Coronary artery (tissue), 2 donors: ENCODE data around the gene PTGDR2.
"Not testable (repeated sequence)": the region's sequence is repeated elsewhere in the genome, so short reads cannot be mapped to it uniquely, and the experiment has no call there.

Experiments
- DNase-seq: peaks from one replicate; pipeline ENCODE4 v3.0.0-alpha.2; 2017; ENCODE audit warnings: low spot score
- H3K27ac ChIP-seq, 2 donors: fragments of 200-600 bp; sonication (generic); one replicate each; pipeline ENCODE4 v1.5.1; 2016 to 2019
- H3K4me3 ChIP-seq: fragments of 200-600 bp; sonication (generic); 2 replicates; pipeline ENCODE4 v1.5.1; 2016; ENCODE audit warnings: mild to moderate bottlenecking, moderate library complexity
- TF ChIP-seq, protein P1 (sequence below): fragments of 200-600 bp; sonication (generic); IDR thresholded peaks from one replicate; pipeline ENCODE4 v1.5.1; 2019; ENCODE audit warnings: antibody characterized with exemption

The PTGDR2 gene

DNA sequence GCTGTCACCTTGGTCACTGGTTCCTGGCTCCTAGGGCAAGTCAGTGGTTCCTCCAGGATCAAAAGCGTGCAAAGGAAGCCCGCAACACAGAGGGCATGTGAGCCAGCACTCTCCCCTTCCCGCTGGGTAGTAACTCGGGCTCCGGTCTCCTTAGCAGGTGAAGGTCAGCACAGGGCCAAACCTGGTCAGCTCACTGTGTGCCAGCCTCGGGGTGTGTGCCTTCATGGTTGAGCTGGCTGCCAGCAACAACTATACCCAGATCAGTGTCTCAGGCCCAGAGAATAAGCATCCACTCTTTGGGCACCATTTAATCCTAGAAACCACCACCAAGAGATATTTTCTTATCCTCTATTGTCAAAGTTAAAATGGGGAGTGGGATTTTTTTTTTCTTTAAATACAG lies 30.0 kb downstream of the PTGDR2 start:
- H3K27ac ChIP-seq, result no peak overlapping the region
- H3K4me3 ChIP-seq, result no peak overlapping the region
- no peak for DNase-seq
- TF ChIP-seq, protein P1, sequence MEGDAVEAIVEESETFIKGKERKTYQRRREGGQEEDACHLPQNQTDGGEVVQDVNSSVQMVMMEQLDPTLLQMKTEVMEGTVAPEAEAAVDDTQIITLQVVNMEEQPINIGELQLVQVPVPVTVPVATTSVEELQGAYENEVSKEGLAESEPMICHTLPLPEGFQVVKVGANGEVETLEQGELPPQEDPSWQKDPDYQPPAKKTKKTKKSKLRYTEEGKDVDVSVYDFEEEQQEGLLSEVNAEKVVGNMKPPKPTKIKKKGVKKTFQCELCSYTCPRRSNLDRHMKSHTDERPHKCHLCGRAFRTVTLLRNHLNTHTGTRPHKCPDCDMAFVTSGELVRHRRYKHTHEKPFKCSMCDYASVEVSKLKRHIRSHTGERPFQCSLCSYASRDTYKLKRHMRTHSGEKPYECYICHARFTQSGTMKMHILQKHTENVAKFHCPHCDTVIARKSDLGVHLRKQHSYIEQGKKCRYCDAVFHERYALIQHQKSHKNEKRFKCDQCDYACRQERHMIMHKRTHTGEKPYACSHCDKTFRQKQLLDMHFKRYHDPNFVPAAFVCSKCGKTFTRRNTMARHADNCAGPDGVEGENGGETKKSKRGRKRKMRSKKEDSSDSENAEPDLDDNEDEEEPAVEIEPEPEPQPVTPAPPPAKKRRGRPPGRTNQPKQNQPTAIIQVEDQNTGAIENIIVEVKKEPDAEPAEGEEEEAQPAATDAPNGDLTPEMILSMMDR, result no peak

- Histone ChIP-seq H3K27ac (no peak overlapping the region), H3K4me3 (no peak overlapping the region)
- no peak for DNase-seq
- TF ChIP-seq, protein P1, result no peak
These were observed 30.6 kb downstream of the PTGDR2 start for GRCh38 chr11:60825118-60825517.

- not testable (repeated sequence) for DNase-seq, H3K27ac ChIP-seq, H3K4me3 ChIP-seq
These were observed 31.9 kb downstream of the PTGDR2 start for GRCh38 chr11:60823745-60824306.

GRCh38 chr11:60821827-60822599 lies 33.7 kb downstream of the PTGDR2 start:
- Histone ChIP-seq H3K27ac (no peak overlapping the region), H3K4me3 (no peak overlapping the region)
- no peak for DNase-seq

DNA sequence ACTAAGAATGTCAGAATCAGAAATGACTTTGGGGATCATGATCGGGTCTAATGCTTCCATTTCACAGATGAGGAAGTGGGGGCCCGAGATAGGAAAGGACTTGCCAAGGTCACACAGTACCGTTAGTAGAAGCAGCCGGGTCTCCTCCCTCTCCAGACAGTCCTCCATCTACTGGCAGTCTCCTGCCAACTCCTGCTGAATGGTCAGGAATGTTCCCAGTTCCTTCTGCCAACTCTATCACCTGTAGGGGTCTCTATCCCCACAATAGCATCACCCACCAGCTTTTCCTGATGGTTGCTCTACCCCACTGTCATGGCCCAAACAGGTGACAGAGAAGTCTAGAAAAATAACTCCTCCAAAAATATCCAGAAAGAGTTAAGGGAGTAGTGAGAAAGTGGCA lies 37.7 kb downstream of the PTGDR2 start:
- no peak overlapping the region for H3K4me3 ChIP-seq
- DNase-seq, result no peak
- H3K27ac ChIP-seq, result no peak overlapping the region
- TF ChIP-seq, protein P1, result no peak

More at GRCh38 chr11:60821827-60822599, 33.7 kb downstream of the PTGDR2 start:
- TF ChIP-seq, protein P1, result no peak

DNA sequence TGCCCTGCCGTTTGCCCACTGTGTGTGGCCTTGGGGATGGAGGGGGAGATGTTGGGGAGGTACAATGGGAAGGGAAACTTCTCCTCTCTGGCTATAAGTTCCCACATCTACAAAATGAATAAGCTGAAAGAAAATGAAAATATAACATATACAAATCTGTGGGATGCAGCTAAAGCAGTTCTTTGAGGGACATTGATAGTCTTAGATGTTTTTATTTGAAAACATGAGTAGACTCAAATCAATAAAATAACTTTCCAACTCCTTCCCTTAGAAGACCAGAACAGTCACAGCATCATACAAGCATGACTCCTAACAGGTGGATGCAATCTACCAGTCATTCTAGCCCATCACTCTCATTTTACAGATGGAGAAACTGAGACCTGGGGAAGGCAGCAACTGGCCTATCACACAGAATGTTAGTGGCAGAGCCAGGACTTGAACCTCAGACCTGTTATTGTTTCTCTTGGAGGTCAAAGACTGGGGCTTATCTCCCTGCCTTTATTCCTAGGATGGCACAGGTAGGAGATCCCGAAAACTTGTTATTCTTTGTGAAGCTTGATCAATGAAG lies 39.1 kb downstream of the PTGDR2 start:
- no peak overlapping the region for H3K4me3 ChIP-seq

DNA sequence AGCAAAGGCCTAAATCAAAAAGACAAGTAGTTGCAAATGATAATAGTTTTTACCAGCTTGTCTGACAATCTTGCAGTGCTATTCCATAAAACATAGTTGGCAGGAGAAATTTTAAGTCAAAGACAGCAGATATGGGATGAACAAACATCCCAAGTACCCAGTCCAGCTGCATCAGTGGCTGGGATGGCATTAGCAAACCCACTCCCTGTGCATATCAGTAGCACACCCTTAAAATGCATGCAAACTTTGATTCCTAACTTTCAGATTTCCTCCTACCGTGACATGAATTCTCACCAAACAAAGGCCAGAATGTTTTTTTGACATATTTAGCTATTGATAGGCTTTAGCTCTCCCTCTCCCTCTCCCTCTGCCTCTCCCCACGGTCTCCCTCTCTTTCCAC lies 41.6 kb downstream of the PTGDR2 start:
- Histone ChIP-seq H3K4me3 (no peak overlapping the region), H3K27ac (no peak overlapping the region)
- DNase-seq, result no peak
- TF ChIP-seq, protein P1, result no peak

More for the DNA sequence above, 39.1 kb downstream of the PTGDR2 start:
- H3K27ac ChIP-seq, result no peak overlapping the region
- DNase-seq, result no peak
- TF ChIP-seq, protein P1, result no peak
